ENCODE measurements around the gene EEF1A2.

Gene EEF1A2

GRCh38 chr20:63542696-63543095 lies 43.8 kb upstream of the EEF1A2 start:
- H3K36me3 ChIP-seq (ENCODE audit: insufficient read depth, low read length): no peaks in the 10 kb centered on the region
- peaks cover 7% of the 10 kb centered on the region for H3K4me1 ChIP-seq (ENCODE audit: control insufficient read depth, insufficient read depth, low read length)
- H3K4me2 ChIP-seq (ENCODE audit: low read length): no peak overlapping the region
- no peak overlapping the region for H3K9ac ChIP-seq (ENCODE audit: low read depth, low read length)
- H3K27me3 ChIP-seq (ENCODE audit: control insufficient read depth, insufficient read depth, low read length): peaks cover 29% of the 10 kb centered on the region
- H3K4me3 ChIP-seq (ENCODE audit: low read length): no peak overlapping the region
- no peaks in the 10 kb centered on the region for H3K9me3 ChIP-seq (replicated peaks; ENCODE audit: low read length)

GRCh38 chr20:63542031-63542559 lies 43.2 kb upstream of the EEF1A2 start:
- Histone ChIP-seq H3K27me3 (ENCODE audit: control insufficient read depth, insufficient read depth, low read length) (peaks cover 25% of the 10 kb centered on the region), H3K4me3 (ENCODE audit: low read length) (no peak overlapping the region), H3K4me2 (ENCODE audit: low read length) (no peak overlapping the region), H3K36me3 (ENCODE audit: insufficient read depth, low read length) (no peaks in the 10 kb centered on the region), H3K9me3 (replicated peaks; ENCODE audit: low read length) (no peaks in the 10 kb centered on the region), H3K9ac (ENCODE audit: low read depth, low read length) (no peak overlapping the region), H3K4me1 (ENCODE audit: control insufficient read depth, insufficient read depth, low read length) (peaks cover 13% of the 10 kb centered on the region)

- no peak overlapping the region for H3K9ac ChIP-seq (ENCODE audit: low read depth, low read length)
Measured at GRCh38 chr20:63541371-63541770, 42.5 kb upstream of the EEF1A2 start.

GRCh38 chr20:63540417-63541186 lies 41.7 kb upstream of the EEF1A2 start:
- Histone ChIP-seq H3K4me2 (ENCODE audit: low read length) (no peak overlapping the region), H3K27me3 (ENCODE audit: control insufficient read depth, insufficient read depth, low read length) (peaks cover 10% of the 10 kb centered on the region), H3K4me1 (ENCODE audit: control insufficient read depth, insufficient read depth, low read length) (peaks cover 24% of the 10 kb centered on the region), H3K4me3 (ENCODE audit: low read length) (no peak overlapping the region), H3K9ac (ENCODE audit: low read depth, low read length) (no peak overlapping the region), H3K9me3 (replicated peaks; ENCODE audit: low read length) (no peaks in the 10 kb centered on the region), H3K36me3 (ENCODE audit: insufficient read depth, low read length) (no peaks in the 10 kb centered on the region)

More at GRCh38 chr20:63541371-63541770, 42.5 kb upstream of the EEF1A2 start:
- Histone ChIP-seq H3K9me3 (replicated peaks; ENCODE audit: low read length) (no peaks in the 10 kb centered on the region), H3K36me3 (ENCODE audit: insufficient read depth, low read length) (no peaks in the 10 kb centered on the region), H3K4me3 (ENCODE audit: low read length) (no peak overlapping the region), H3K4me1 (ENCODE audit: control insufficient read depth, insufficient read depth, low read length) (peaks cover 21% of the 10 kb centered on the region), H3K4me2 (ENCODE audit: low read length) (no peak overlapping the region), H3K27me3 (ENCODE audit: control insufficient read depth, insufficient read depth, low read length) (peaks cover 17% of the 10 kb centered on the region)

- no peak overlapping the region for H3K4me3 ChIP-seq (ENCODE audit: low read length)
- peaks cover 24% of the 10 kb centered on the region for H3K4me1 ChIP-seq (ENCODE audit: control insufficient read depth, insufficient read depth, low read length)
- no peak overlapping the region for H3K4me2 ChIP-seq (ENCODE audit: low read length)
- peaks cover 12% of the 10 kb centered on the region for H3K27me3 ChIP-seq (ENCODE audit: control insufficient read depth, insufficient read depth, low read length)
- no peak overlapping the region for H3K9ac ChIP-seq (ENCODE audit: low read depth, low read length)
- H3K9me3 ChIP-seq (replicated peaks; ENCODE audit: low read length): no peaks in the 10 kb centered on the region
- H3K36me3 ChIP-seq (ENCODE audit: insufficient read depth, low read length): no peaks in the 10 kb centered on the region
Measured at GRCh38 chr20:63539441-63540370, 40.8 kb upstream of the EEF1A2 start.

GRCh38 chr20:63539092-63539430 lies 40.2 kb upstream of the EEF1A2 start:
- Histone ChIP-seq H3K4me2 (ENCODE audit: low read length) (no peak overlapping the region), H3K4me1 (ENCODE audit: control insufficient read depth, insufficient read depth, low read length) (peaks cover 24% of the 10 kb centered on the region), H3K4me3 (ENCODE audit: low read length) (no peak overlapping the region), H3K9me3 (replicated peaks; ENCODE audit: low read length) (no peaks in the 10 kb centered on the region), H3K27me3 (ENCODE audit: control insufficient read depth, insufficient read depth, low read length) (peaks cover 13% of the 10 kb centered on the region), H3K9ac (ENCODE audit: low read depth, low read length) (no peak overlapping the region), H3K36me3 (ENCODE audit: insufficient read depth, low read length) (no peaks in the 10 kb centered on the region)

- H3K4me1 ChIP-seq (ENCODE audit: control insufficient read depth, insufficient read depth, low read length): peaks cover 24% of the 10 kb centered on the region
- H3K9me3 ChIP-seq (replicated peaks; ENCODE audit: low read length): no peaks in the 10 kb centered on the region
- no peaks in the 10 kb centered on the region for H3K36me3 ChIP-seq (ENCODE audit: insufficient read depth, low read length)
- H3K9ac ChIP-seq (ENCODE audit: low read depth, low read length): peak overlapping the region; percentile 62
- H3K4me3 ChIP-seq (ENCODE audit: low read length): peak overlapping the region; percentile 59
- peaks cover 13% of the 10 kb centered on the region for H3K27me3 ChIP-seq (ENCODE audit: control insufficient read depth, insufficient read depth, low read length)
- peak overlapping the region; percentile 77 for H3K4me2 ChIP-seq (ENCODE audit: low read length)
Measured at GRCh38 chr20:63538204-63539091, 39.6 kb upstream of the EEF1A2 start.

- Histone ChIP-seq H3K4me3 (ENCODE audit: low read length) (peak overlapping the region; percentile 61), H3K4me2 (ENCODE audit: low read length) (peak overlapping the region; percentile 77), H3K4me1 (ENCODE audit: control insufficient read depth, insufficient read depth, low read length) (peaks cover 24% of the 10 kb centered on the region), H3K27me3 (ENCODE audit: control insufficient read depth, insufficient read depth, low read length) (peaks cover 13% of the 10 kb centered on the region), H3K9ac (ENCODE audit: low read depth, low read length) (peak overlapping the region; percentile 62), H3K36me3 (ENCODE audit: insufficient read depth, low read length) (no peaks in the 10 kb centered on the region), H3K9me3 (replicated peaks; ENCODE audit: low read length) (no peaks in the 10 kb centered on the region)
Measured at GRCh38 chr20:63537525-63538203, 38.8 kb upstream of the EEF1A2 start.

GRCh38 chr20:63536997-63537524 lies 38.2 kb upstream of the EEF1A2 start, which contains the start of gene PTK6:
PTK6 (minus strand) TSS chr20:63537376; CDS start chr20:63537314, 62 bp downstream.
- H3K9ac ChIP-seq (ENCODE audit: low read depth, low read length): peak within 1 kb of the TSS; percentile 62

GRCh38 chr20:63536241-63536977 lies 37.5 kb upstream of the EEF1A2 start:
- Histone ChIP-seq H3K4me3 (ENCODE audit: low read length) (peak overlapping the region; percentile 39), H3K9ac (ENCODE audit: low read depth, low read length) (peak overlapping the region; percentile 62), H3K9me3 (replicated peaks; ENCODE audit: low read length) (no peaks in the 10 kb centered on the region), H3K4me1 (ENCODE audit: control insufficient read depth, insufficient read depth, low read length) (peaks cover 24% of the 10 kb centered on the region), H3K4me2 (ENCODE audit: low read length) (peak overlapping the region; percentile 77), H3K36me3 (ENCODE audit: insufficient read depth, low read length) (no peaks in the 10 kb centered on the region), H3K27me3 (ENCODE audit: control insufficient read depth, insufficient read depth, low read length) (peaks cover 18% of the 10 kb centered on the region)

More at GRCh38 chr20:63536997-63537524, 38.2 kb upstream of the EEF1A2 start, which contains the start of gene PTK6:
- H3K4me3 ChIP-seq (ENCODE audit: low read length): peak within 1 kb of the TSS; percentile 61
- peak within 1 kb of the TSS; percentile 77 for H3K4me2 ChIP-seq (ENCODE audit: low read length)
- peaks cover 13% of the 10 kb centered on the region for H3K27me3 ChIP-seq (ENCODE audit: control insufficient read depth, insufficient read depth, low read length)
- peaks cover 24% of the 10 kb centered on the region for H3K4me1 ChIP-seq (ENCODE audit: control insufficient read depth, insufficient read depth, low read length)
- no peaks in the 10 kb centered on the region for H3K36me3 ChIP-seq (ENCODE audit: insufficient read depth, low read length)
- no peaks in the 10 kb centered on the region for H3K9me3 ChIP-seq (replicated peaks; ENCODE audit: low read length)
